ENCODE measurements around the gene POU6F2. TPM values are rescaled to one million over a fixed set of nuclear protein-coding genes. Genes with fewer than 3 reads are reported as not detected.

Gene POU6F2
- total RNA-seq, 1 experiment from 2014 or later, result not detected

DNA sequence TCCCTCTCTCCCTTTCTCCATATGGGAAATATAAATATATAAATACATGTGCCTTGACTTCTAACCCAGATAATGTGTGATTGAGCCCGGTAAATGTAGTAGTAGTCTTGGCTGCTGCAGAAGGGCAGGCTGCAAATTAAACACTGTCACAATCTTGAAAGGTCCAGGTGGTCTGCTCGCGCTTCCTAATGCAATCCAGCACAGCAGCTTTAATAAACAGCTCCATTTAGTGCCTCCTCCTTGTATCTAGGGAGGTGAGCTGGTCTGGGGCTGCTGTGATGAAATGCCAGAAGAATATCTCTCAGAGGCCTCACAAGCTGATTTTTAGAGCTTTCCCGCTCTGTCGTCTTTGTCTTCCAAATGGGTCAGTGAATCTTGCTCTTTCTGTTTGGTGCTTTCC, 782 bp downstream of the POU6F2 start:
- CTCF ChIA-PET, result no interaction called here
- H3K27me3 ChIP-seq (ENCODE audit: control insufficient read depth, insufficient read depth, low read length), result no peaks in the 10 kb centered on the region; the same call in 1 of the 2 replicates
- no peak overlapping the region for H3K27ac ChIP-seq (ENCODE audit: low read length)
- intact Hi-C loops (cut with micrococcal nuclease; ENCODE audit: unreplicated experiment) (no loop called here), in situ Hi-C loops (cut with HindIII; ENCODE audit: low pct_unique_long_range_greater_than_20kb, low sequenced_read_pairs) (no loop called here)
- H3K4me3 ChIP-seq (ENCODE audit: low read depth in 2 of 2, low read length in 2 of 2), result no peak overlapping the region
- no peaks in the 10 kb centered on the region for H3K4me1 ChIP-seq (ENCODE audit: control insufficient read depth, insufficient read depth, low read length)
- ATAC-seq, result no peak
- no peaks in the 10 kb centered on the region for H3K9me3 ChIP-seq (ENCODE audit: control insufficient read depth, insufficient read depth, low read depth, low read length)
- no TSS peak for BruUV-seq (replicated peaks)
- TF ChIP-seq, protein P1, sequence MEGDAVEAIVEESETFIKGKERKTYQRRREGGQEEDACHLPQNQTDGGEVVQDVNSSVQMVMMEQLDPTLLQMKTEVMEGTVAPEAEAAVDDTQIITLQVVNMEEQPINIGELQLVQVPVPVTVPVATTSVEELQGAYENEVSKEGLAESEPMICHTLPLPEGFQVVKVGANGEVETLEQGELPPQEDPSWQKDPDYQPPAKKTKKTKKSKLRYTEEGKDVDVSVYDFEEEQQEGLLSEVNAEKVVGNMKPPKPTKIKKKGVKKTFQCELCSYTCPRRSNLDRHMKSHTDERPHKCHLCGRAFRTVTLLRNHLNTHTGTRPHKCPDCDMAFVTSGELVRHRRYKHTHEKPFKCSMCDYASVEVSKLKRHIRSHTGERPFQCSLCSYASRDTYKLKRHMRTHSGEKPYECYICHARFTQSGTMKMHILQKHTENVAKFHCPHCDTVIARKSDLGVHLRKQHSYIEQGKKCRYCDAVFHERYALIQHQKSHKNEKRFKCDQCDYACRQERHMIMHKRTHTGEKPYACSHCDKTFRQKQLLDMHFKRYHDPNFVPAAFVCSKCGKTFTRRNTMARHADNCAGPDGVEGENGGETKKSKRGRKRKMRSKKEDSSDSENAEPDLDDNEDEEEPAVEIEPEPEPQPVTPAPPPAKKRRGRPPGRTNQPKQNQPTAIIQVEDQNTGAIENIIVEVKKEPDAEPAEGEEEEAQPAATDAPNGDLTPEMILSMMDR (IDR thresholded peaks at IDR 0.05), result no peak
- no peak for TF ChIP-seq POLR2AphosphoS5 (IDR thresholded peaks at IDR 0.05; ENCODE audit: low read depth, low read length)
- no peak for DNase-seq (ENCODE audit: low read depth, low spot score)
- POLR2A ChIA-PET, result no interaction called here
- H3K36me3 ChIP-seq (ENCODE audit: control insufficient read depth, insufficient read depth, low read length), result no peaks in the 10 kb centered on the region

DNA sequence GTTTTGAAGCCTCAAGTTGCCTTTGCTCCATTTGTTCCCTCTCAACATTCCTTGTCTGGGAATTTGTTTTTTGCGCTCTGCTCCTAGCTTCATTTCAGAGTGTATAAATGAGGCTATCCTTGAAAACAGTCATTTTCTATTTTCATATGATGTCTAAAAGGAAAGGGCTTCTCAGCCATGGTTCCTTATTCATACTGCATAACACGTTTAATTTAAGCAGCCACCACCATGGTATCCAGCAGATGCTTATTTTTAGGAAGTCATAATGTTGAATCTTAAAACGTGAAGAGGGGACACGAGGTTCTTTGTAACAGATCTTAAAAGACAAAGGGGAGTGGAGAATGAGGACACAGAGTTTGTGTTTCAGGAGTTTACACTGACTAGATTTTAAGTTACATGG, 14.5 kb downstream of the POU6F2 start:
- in situ Hi-C loops (cut with HindIII; ENCODE audit: low pct_unique_long_range_greater_than_20kb, low sequenced_read_pairs), result no loop called here
- no TSS peak for BruUV-seq (replicated peaks)
- Histone ChIP-seq H3K27me3 (ENCODE audit: control insufficient read depth, insufficient read depth, low read length) (peaks cover 15% of the 10 kb centered on the region), H3K4me1 (ENCODE audit: control insufficient read depth, insufficient read depth, low read length) (no peaks in the 10 kb centered on the region), H3K36me3 (ENCODE audit: control insufficient read depth, insufficient read depth, low read length) (no peaks in the 10 kb centered on the region), H3K9me3 (ENCODE audit: control insufficient read depth, insufficient read depth, low read depth, low read length) (no peaks in the 10 kb centered on the region), H3K27ac (ENCODE audit: low read length) (no peak overlapping the region), H3K4me3 (ENCODE audit: low read depth in 2 of 2, low read length in 2 of 2) (no peak overlapping the region)
- ATAC-seq (no peak), DNase-seq (ENCODE audit: low read depth, low spot score) (no peak)
- ChIA-PET CTCF (no interaction called here), POLR2A (no interaction called here)
- no peak for TF ChIP-seq TCF7L2 (IDR thresholded peaks at IDR 0.05; ENCODE audit: low read depth, low read length)
- TF ChIP-seq, protein P2, sequence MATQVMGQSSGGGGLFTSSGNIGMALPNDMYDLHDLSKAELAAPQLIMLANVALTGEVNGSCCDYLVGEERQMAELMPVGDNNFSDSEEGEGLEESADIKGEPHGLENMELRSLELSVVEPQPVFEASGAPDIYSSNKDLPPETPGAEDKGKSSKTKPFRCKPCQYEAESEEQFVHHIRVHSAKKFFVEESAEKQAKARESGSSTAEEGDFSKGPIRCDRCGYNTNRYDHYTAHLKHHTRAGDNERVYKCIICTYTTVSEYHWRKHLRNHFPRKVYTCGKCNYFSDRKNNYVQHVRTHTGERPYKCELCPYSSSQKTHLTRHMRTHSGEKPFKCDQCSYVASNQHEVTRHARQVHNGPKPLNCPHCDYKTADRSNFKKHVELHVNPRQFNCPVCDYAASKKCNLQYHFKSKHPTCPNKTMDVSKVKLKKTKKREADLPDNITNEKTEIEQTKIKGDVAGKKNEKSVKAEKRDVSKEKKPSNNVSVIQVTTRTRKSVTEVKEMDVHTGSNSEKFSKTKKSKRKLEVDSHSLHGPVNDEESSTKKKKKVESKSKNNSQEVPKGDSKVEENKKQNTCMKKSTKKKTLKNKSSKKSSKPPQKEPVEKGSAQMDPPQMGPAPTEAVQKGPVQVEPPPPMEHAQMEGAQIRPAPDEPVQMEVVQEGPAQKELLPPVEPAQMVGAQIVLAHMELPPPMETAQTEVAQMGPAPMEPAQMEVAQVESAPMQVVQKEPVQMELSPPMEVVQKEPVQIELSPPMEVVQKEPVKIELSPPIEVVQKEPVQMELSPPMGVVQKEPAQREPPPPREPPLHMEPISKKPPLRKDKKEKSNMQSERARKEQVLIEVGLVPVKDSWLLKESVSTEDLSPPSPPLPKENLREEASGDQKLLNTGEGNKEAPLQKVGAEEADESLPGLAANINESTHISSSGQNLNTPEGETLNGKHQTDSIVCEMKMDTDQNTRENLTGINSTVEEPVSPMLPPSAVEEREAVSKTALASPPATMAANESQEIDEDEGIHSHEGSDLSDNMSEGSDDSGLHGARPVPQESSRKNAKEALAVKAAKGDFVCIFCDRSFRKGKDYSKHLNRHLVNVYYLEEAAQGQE (IDR thresholded peaks at IDR 0.05; ENCODE audit: insufficient read depth in 1 of 2, low read depth in 2 of 2, low read length in 1 of 2), result no peak
- no peak for TF ChIP-seq SIN3A (IDR thresholded peaks at IDR 0.05; ENCODE audit: borderline replicate concordance, insufficient read depth, low read depth, low read length)
- TF ChIP-seq, protein P1 (IDR thresholded peaks at IDR 0.05), result no peak
- no peak for TF ChIP-seq POLR2AphosphoS5 (IDR thresholded peaks at IDR 0.05; ENCODE audit: low read depth, low read length)
- intact Hi-C loops (cut with micrococcal nuclease; ENCODE audit: unreplicated experiment), result no loop called here

DNA sequence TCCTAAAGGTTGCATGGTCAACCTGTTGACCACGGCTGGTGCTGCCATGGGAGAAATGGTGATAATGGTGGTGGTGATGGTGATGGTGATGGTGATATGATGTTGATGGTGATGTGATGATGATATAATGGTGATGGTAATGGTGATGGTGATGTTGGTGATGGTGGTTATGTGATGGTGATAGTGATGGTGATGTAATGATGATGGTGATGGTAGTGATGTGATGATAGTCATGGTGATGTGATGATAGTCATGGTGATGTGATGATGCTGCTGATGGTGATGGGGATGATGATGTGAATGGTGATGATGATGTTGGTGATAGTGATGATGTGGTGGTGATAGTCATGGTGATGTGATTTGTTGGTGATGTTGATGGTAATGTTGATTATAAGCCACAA, 23.9 kb downstream of the POU6F2 start:
- no peaks in the 10 kb centered on the region for H3K4me1 ChIP-seq (ENCODE audit: control insufficient read depth, insufficient read depth, low read length)
- CTCF ChIA-PET, result no interaction called here
- intact Hi-C loops (cut with micrococcal nuclease; ENCODE audit: unreplicated experiment), result no loop called here
- ATAC-seq, result no peak
- no peak overlapping the region for H3K4me3 ChIP-seq (ENCODE audit: low read depth in 2 of 2, low read length in 2 of 2)
- H3K27me3 ChIP-seq (ENCODE audit: control insufficient read depth, insufficient read depth, low read length), result no peaks in the 10 kb centered on the region
- TF ChIP-seq TCF7L2 (IDR thresholded peaks at IDR 0.05; ENCODE audit: low read depth, low read length) (no peak), POLR2AphosphoS5 (IDR thresholded peaks at IDR 0.05; ENCODE audit: low read depth, low read length) (no peak), SIN3A (IDR thresholded peaks at IDR 0.05; ENCODE audit: borderline replicate concordance, insufficient read depth, low read depth, low read length) (no peak)
- TF ChIP-seq, protein P2 (IDR thresholded peaks at IDR 0.05; ENCODE audit: insufficient read depth in 1 of 2, low read depth in 2 of 2, low read length in 1 of 2), result no peak
- TF ChIP-seq, protein P1 (IDR thresholded peaks at IDR 0.05), result no peak
- DNase-seq (ENCODE audit: low read depth, low spot score), result no peak
- in situ Hi-C loops (cut with HindIII; ENCODE audit: low pct_unique_long_range_greater_than_20kb, low sequenced_read_pairs), result no loop called here
- BruUV-seq (replicated peaks), result no TSS peak
- H3K9me3 ChIP-seq (ENCODE audit: control insufficient read depth, insufficient read depth, low read depth, low read length), result no peaks in the 10 kb centered on the region
- POLR2A ChIA-PET, result no interaction called here
- no peaks in the 10 kb centered on the region for H3K36me3 ChIP-seq (ENCODE audit: control insufficient read depth, insufficient read depth, low read length)
- H3K27ac ChIP-seq (ENCODE audit: low read length), result no peak overlapping the region
